Erythroblast (primary cell): ENCODE measurements around the gene GCNA.

Experiments used
- GATA1 ChIP-seq: IDR thresholded peaks from 2 replicates; pipeline ENCODE4 v1.6.1; 2011; ENCODE audit warnings: low read depth, mild to moderate bottlenecking, control low read depth, low read length, moderate library complexity
- POLR2A ChIP-seq: IDR thresholded peaks from 2 replicates; pipeline ENCODE4 v1.6.1; 2011; ENCODE audit warnings: mild to moderate bottlenecking, low read length

GRCh38 chrX:71547339-71547738 lies 30.9 kb upstream of the GCNA start:
- TF ChIP-seq POLR2A (no peak), GATA1 (no peak)
